ENCODE results near the gene MTUS2.

- TF ChIP-seq EZH2phosphoT487 (conservative IDR thresholded peaks at IDR 0.05; ENCODE audit: low read length) (no peak), CTCF (IDR thresholded peaks at IDR 0.05; ENCODE audit: insufficient read depth, low read length, poor library complexity, severe bottlenecking) (no peak)
Measured at GRCh38 chr13:28826368-28826767, 6.2 kb downstream of the MTUS2 start.

All from SU-DHL-6 (cell line).